SHP77 (cell line): Measurements from ENCODE around the gene BTLA.
"Not testable (repeated sequence)": the region's sequence is repeated elsewhere in the genome, so short reads cannot be mapped to it uniquely, and the experiment has no call there.

ENCODE experiments used
- DNase-seq, 2 experiments: peaks; one replicate each; lab custom pipeline; 2025; lab: John Stamatoyannopoulos, UW

BTLA gene, protein sequence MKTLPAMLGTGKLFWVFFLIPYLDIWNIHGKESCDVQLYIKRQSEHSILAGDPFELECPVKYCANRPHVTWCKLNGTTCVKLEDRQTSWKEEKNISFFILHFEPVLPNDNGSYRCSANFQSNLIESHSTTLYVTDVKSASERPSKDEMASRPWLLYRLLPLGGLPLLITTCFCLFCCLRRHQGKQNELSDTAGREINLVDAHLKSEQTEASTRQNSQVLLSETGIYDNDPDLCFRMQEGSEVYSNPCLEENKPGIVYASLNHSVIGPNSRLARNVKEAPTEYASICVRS

DNA sequence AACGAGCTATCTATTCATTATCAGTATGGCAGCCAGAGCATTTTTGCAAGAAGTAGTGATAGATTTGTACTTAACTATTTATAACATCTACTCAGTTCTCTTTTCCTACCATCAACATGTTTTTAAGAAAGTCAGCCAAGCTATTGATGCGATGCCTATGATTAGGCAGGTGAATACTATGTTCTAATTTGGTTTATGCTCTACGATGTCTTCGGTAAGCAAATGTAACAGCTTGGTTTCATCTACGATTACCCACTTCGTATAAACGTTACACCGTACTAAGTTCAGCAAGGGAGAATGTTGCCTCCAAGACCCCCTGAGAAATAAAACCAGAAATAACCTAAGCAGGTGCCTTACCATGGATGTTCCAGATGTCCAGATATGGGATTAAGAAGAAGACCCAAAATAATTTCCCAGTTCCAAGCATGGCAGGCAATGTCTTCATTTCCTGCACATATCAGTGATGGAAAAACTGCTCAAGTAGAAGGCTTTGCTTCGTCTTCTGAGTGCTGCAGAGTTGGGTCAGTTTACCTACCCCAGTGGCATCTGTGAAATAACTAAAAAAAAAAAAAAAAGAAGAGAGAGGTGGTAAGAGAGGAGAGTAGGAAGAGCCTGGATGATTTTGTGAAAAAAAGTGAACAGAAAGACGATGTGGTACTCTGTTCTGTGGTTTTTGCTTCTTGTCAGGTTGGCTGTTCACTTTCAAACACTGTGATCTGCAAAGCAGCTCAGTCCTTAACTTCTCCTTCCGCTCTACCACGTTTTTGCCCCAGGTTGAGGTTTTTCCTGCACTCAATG is at the start of gene BTLA:
Gene BTLA (minus strand): TSS at position 559 of the 798 bp plus-strand sequence. CDS start 114 bp downstream, at position 445.
- DNase-seq, result no peak

DNA sequence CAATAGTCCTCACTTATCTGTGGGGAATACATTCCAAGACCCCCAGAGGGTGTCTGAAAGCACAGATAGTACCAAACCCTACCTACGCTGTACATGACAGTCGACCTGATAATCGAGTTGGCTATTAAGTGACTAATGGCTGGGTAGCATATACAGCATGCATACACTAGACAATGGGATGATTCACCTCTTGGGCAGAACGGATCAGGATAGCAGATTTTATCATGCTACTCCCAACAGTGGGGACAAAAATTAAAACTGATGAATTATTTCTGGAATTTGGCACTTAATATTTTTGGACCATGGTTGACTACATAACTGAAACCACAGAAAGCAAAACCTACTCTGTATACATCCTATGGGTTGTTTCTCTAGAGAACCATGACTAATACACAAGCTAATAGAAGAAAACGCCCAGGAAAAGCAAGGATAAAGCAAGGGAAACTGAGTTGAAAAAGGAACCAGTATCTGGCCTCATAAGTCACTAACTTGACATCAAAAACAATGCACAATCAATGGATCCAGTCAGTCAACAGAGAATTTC is 47.0 kb upstream of the BTLA start:
- DNase-seq, result no peak

DNA sequence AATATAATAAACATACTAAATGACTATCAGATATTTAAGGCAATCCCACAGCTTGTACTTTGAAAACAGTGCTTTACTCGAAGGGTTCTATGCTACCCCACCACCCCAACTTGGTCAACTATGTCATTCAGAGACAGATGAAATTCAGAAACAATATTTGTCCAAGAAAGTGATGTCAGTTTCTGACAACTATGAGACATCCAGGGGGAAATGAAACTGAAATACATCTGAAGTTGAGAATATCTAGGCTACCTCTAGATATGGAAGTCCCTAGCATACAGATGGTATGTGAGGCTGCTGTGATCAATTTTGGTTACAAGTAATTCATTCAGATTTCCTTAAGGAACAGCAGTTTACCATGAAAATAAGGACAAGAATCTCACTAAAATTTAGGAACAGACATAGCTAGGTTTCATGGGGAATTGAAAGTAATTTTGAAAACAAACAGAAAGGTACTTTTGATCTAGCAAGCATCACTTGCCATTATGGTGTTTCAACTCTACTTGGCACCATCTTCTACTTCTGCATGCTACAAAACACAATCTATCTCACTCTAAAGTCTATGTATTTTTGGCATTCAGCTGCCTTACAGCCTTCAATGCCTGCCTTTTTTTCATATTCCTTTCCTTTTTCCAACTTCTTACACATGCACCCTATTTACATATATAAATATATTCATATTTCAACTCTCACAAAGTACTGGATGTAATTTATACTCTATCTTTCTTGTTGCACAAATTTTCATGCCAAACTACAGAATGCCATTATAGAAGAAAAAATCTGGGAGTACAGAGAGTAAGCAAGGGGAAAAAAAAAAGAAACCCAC is 40.8 kb upstream of the BTLA start:
- DNase-seq, result no peak

DNA sequence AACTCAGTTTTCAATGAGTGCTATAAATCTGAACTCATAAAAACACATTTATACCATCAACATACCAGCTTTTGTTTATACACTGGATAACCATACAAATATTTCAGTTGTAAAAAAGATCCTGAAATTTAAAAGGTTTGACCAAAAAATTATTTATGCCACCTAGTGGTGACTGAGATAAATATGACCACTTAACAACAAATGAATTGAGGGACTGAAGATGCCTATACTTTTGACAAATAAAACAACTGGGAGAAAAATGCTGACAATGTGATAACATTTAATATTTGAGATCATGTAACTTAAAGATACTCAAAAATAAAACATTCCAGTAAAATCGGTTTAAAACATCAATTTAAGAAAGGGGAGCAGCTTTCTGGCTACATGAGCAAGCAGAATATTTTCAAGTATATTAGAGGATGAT is 32.1 kb upstream of the BTLA start:
- DNase-seq, result no peak

DNA sequence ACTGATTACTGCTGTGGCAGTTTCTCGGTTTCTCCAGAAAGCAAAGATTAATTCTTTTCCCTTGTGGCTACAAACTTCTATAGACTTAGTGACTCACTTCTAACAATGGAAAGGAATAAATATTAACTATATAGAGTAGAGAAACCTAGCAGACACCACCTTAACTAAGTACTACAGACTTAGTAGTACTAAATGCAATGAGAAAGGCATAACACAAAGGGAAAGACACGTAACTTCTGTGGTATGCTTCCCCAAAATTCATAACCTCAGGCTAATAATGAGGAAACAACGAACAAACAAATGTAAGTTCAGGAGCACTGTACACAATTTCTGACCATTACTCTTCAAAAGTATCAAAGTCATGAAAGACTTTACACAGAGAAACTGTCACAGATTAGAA is 31.3 kb upstream of the BTLA start:
- DNase-seq, result no peak

DNA sequence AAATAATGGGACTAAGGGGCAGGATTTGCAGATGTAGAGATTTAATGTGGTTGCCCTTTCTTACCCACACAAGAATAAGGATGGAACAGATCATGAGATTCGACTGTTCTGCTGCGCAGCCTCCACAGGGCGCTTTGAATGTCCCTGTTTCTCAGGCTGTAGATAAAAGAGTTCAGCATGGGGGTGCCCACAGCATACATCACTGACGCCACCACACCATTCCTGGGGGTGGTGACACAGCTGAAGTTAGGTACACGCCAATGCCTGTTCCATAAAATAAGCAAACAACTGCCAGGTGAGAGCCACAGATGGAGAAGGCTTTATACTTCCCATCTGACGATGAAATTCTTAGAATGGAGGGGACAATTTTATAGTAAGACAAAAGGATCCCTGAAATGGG is 24.9 kb upstream of the BTLA start:
- DNase-seq, result not testable (repeated sequence)

DNA sequence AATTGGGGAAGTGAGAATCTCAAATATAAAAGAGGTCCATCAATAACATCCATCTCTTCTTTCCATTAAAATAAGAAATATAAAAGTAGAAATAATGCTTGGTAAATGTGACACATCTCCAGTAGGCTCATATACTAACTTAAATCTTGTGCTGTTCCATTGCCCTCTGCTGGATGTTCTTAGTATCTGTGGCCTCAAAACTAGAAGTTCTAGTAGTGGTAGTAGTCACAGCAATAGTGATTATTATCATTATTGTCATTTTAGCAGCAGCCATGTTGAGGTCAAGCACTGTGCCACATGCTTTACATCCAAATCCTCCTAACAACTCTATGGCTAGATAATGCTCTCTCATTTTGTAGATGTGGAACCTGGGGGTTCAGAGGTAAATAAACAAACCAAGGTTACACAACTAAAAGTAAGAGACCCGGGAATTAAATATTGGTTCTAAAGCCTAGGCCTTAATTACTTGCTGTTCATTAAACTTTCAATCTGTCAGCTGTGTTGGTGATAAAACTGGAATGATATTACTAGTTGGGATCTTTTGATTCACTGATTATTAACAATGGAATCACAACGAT is 20.2 kb upstream of the BTLA start:
- DNase-seq, result peak; percentile 42 to 62

DNA sequence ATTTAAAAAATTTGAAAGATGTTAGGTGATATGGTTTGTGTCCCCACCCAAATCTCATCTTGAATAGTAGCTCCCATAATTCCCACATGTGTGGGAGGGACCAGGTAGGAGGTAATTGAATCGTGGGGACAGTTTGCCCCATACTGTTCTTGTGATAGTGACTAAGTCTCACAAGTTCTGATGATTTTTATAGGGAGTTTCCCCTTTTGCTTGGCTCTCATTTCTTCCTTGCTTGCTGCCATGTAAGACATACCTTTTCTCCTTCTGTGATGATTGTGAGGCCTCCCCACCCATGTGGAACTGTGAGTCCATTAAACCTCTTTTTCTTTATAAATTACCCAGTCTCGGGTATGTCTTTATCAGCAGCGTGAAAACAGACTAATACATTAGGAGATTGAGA is 19.7 kb upstream of the BTLA start:
- DNase-seq, result not testable (repeated sequence)

DNA sequence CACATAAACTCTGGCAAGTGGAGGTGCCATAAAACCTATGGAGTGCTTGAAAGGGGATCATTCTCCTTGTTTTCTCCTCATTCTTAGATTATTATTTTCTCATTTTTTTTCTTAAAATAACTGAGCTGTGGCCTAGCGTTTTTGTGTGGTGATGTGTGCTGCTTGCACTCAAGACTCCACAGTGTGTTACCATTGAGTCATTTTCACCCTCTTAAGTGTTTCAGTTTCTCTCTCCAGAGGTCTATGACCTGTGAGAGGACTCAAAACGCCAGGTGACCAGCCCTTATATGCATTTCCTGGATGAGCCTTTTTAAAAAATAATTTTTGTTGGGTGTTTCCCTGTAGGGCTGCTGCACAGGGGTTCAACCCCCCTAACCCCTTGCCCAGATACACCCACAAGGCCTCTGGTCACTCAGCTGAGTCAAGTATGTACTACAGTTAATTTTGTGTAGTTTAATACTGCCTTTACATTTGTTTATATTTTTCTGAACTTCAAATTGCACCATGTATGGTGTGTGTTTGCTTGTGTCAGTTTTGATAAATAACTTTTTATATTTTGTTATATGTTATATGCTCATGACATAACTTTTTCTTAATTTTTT is 15.4 kb upstream of the BTLA start:
- DNase-seq, result no peak

DNA sequence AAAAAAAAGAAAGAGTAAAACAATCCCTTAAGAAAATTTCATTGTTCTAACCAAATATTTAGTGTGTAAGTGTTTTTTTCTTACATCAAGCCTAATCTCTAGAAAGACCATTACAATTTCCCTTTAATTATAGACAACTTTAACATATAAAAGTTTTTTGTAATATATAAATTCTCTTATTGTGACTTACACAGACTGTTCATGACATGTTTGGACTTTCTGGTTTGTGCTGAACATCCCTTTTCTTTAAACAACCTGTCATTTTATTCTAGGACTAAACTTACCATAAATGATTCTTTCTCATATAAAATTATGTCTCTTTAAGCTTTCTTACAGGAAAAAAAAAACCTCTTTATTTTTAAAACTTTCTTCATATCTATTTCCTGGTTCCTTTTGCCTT is 13.0 kb upstream of the BTLA start:
- no peak for DNase-seq

DNA sequence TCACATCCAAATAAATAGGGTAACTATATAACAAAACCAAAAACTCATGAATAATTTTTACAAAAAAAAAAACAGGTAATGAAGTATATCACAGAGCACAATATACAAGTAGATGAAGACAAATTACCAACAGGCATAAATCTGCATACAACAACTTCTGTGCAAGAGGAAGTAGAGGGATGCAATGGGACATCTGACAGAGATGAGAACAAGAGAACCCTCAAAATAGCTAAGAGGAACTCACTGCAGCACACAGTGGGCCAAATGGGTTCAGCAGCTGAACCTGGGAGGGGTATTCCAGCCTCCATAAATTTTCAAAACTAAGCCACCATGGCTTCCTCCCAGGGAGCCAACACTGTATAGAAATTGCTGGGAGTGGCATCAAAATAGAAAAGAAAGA is 9.6 kb upstream of the BTLA start:
- no peak for DNase-seq

DNA sequence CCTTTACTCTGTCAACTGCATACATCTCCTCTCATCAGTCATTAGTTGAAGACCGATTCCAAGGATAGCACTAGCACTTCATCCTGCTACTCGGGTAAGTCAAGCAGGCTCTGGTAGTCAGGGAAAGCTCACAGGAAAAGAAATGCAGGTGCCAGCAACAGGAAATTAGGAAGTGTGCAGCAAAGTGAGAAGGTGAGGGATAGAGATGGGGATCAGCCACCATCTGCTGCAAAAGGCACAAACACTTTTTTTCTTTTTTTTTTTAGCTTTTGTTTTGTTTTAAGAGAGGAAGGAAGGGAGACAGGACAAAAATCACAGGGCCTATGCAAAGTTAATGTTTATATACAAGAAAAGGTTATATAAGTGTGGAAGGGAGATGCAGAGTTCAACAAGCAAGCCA is 9.0 kb upstream of the BTLA start:
- no peak for DNase-seq

DNA sequence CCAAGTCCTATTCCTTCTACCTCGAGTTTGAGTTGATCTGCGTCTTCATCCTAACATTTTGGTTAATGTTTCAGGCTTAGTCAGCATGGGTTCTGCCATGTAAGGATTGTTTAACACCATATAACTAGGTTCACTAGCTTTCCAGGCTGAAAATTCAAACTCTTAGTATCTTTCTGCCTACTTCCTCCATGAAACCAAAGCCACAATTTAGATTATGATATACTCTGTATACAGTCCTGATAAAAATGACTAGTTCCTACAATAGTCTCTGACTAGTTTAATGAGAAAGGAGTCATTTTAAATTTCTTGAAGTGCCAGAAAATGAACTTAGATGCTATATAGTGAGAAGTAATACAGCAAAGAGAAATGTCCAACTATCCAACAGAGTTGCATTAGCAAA is 6.6 kb upstream of the BTLA start:
- DNase-seq, result no peak

DNA sequence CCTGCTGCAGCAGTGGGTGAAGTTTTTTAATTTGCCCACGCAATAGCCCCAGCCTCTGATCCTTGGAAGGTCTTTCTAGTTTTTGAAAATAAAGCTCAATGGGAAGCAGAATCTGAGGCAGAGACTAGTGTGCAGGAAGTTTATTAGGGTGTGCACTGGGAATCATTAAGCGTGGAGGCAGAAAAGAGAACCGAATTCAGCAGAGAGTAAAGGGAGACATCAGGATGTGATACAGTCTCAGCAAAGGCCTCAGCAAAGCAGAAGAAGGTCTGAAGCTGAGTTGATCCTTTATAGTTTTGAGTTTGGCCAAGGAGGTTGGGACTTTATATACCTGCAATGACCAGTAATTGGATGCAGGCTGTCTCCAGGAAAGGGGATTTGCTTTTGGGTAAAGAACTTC is 4.9 kb upstream of the BTLA start:
- DNase-seq, result no peak

DNA sequence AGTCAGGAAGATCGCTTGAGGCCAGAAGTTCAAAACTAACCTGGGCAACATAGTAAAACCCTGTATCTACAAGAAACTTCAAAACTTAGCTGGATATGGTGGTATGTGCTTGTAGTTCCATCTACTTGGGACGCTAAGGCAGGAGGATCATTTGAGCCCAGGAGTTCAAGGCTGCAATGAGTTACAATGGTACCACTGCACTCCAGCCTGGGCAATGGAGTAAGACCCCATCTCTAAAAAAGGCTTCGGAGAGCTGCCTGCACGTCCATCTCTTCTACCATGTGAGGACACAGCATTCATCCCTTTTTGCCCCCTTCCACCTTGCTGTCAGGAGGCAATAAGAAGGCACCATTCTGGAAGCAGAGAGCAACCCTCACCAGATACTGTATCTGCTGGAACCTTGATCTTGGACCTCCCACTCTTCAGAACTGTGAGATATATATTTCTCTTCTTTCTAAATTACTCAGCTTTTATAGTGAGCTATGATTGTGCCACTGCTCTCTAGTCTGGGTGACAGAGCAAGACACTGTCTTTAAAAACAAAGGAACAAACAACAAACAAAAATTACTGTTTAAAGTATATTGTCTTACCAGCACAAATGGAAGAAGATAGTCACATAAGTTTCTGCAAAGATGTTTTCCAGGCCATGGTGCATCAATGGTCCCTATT is 4.2 kb upstream of the BTLA start:
- no peak for DNase-seq

DNA sequence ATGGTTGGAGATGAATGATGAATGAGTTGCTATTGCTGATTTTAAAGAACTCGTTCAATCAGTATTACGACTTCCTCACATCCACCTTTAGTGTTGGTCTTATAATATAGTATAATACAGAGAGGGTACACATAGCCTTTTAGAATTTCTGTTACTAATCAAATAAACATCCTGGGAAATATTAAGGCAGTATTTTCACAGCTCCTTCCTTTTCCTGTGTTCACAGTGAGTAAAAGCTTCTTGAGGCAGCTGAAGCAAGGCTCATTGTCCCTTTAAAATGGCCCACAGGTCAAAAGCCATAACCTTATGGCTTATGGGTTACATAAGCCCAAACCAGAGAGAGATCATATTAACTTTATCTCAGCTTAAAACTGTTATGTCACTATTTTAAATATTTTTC is 1.3 kb upstream of the BTLA start:
- no peak for DNase-seq

DNA sequence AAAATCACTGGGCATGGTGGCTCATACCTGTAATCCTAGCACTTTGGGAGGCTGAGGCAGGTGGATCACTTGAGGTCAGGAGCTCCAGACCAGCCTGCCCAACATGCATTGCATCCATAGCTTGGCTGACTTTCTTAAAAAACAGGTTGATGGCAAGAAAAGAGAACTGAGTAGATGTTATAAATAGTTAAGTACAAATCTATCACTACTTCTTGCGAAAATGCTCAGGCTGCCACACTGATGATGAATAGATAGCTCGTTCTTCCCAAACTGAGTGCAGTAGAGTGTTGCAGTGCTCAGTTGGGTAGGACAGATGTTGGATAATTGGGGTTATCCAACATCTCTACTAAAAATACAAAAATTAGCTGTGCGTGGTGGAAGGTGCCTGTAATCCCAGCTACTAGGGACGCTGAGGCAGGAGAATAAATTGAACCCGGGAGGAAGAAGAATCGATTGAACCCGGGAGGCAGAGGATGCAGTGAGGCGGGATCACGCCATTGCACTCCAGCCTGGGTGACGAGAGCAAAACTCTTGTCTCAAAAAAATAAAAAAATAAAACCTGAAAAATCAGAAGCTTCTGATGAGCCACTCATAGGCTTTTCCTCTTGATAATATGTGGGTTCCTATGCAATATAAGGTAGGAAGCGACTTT is 1.2 kb downstream of the BTLA start:
- no peak for DNase-seq

DNA sequence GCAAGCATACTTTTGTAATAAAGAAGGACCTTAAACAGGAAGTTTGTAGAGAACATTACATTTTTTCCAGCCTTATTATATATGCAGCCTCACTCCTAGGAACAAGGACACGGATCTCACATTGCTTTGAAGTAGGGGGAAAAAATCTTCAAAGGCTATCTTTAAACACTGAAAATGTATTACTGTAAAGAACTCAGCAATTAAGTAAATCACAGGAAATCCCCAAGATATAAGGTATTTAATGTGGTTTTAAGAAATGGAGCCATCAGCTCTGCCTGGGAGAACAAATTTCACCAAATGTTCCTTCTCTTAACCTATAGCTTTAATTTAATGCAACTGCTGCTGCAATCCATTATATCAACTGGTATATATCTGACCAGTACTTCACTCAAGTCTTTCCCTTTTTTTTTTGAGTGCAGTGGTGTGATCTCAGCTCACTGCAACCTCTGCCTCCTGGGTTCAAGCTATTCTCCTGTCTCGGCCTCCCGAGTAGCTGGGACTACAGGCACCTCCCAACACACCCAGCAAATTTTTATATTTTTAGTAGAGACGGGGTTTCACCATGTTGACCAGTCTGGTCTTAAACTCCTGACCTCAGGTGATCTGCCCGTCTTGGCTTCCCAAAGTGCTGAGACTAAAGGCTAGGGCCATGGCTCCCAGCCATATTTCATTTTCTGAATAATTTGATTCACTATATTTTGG is 2.8 kb downstream of the BTLA start:
- no peak for DNase-seq

DNA sequence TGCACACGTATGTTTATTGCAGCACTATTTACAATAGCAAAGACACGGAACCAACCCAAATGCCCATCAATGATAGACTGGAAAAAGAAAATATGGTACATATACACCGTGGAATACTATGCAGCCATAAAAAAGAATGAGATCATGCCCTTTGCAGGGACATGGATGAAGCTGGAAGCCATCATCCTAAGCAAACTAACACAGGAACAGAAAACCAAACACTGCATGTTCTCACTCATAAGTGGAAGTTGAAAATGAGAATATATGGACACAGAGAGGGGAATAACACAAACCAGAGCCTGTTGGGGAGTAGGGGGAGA is 4.9 kb downstream of the BTLA start:
- DNase-seq, result not testable (repeated sequence)

DNA sequence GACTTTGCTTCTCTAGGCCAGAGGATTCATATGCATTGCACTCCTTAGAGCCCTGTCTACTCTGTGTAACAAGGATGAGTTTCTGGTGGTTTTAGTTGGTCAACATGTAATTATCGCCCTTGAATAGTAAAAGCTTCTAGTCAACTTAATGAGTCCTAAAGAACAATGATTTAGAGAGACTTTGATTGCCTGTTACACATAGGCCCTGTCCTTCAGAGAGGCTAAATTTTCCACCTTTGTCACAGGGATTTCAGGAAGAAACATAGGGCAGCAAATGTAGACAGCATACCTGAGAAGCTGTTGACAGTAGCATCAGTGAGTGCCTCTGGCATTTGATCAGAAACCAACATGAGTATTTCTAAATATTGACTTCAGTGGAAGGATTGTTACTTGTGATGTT is 7.1 kb downstream of the BTLA start:
- no peak for DNase-seq
